ENCODE results near the gene RBM43. TPM values are rescaled to one million over a fixed set of nuclear protein-coding genes. Genes with fewer than 3 reads are reported as not detected.

RBM43 gene
- total RNA-seq, 1 experiment from 2014 or later = 2.5 TPM

DNA sequence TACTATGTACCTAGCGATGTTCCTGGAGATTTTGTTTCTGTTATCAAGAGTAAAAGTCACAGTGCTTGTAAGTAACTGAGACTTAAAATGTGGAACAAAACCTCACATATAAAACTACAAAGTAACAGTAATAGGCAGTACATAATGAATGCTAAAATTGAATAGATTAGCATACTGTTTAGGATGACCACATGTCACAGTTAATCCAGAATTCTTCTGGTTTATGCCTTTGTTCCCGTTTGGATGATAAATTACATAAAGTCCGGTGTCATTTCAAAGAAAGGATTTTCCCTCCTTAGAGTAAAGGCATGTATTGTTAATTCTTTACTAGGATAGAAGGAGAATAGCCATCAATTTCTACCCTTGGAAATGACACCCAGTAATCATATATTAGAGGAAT lies 56.1 kb downstream of the RBM43 start:
- ATAC-seq (no peak), DNase-seq (no peak)
- Histone ChIP-seq H3K27me3 (ENCODE audit: low read length) (no peaks in the 10 kb centered on the region), H3K4me3 (ENCODE audit: low read length) (no peak overlapping the region), H3F3A (ENCODE audit: low read length, unreplicated experiment) (no peaks in the 10 kb centered on the region), H2AFZ (ENCODE audit: low read length) (no peak overlapping the region), H4K20me1 (ENCODE audit: low read length) (no peaks in the 10 kb centered on the region), H3K9ac (ENCODE audit: low read length) (no peak overlapping the region), H3K9me3 (ENCODE audit: low read length) (no peaks in the 10 kb centered on the region), H3K4me1 (ENCODE audit: insufficient read depth, low read length) (no peaks in the 10 kb centered on the region), H3K79me2 (ENCODE audit: low read length) (no peaks in the 10 kb centered on the region), H3K36me3 (ENCODE audit: low read depth, low read length) (no peaks in the 10 kb centered on the region), H3K27ac (ENCODE audit: low read length) (no peak overlapping the region), H3K9me2 (replicated peaks; ENCODE audit: low read length) (no peaks in the 10 kb centered on the region; the same call in 1 of the 2 replicates), H3K4me2 (ENCODE audit: low read length) (no peak overlapping the region)
- ChIA-PET CTCF (no interaction called here), POLR2A (ENCODE audit: unreplicated experiment) (no interaction called here)
- intact Hi-C loops (cut with micrococcal nuclease) = no loop called here
- TF ChIP-seq, protein P1, sequence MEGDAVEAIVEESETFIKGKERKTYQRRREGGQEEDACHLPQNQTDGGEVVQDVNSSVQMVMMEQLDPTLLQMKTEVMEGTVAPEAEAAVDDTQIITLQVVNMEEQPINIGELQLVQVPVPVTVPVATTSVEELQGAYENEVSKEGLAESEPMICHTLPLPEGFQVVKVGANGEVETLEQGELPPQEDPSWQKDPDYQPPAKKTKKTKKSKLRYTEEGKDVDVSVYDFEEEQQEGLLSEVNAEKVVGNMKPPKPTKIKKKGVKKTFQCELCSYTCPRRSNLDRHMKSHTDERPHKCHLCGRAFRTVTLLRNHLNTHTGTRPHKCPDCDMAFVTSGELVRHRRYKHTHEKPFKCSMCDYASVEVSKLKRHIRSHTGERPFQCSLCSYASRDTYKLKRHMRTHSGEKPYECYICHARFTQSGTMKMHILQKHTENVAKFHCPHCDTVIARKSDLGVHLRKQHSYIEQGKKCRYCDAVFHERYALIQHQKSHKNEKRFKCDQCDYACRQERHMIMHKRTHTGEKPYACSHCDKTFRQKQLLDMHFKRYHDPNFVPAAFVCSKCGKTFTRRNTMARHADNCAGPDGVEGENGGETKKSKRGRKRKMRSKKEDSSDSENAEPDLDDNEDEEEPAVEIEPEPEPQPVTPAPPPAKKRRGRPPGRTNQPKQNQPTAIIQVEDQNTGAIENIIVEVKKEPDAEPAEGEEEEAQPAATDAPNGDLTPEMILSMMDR (conservative IDR thresholded peaks at IDR 0.05; ENCODE audit: low read depth, low read length) = no peak
- TF ChIP-seq EZH2phosphoT487 (IDR thresholded peaks at IDR 0.05; ENCODE audit: borderline replicate concordance, low read length) (no peak), EZH2 (IDR thresholded peaks at IDR 0.05; ENCODE audit: low read length, unreplicated experiment) (no peak)
- BruUV-seq (replicated peaks) = no TSS peak

DNA sequence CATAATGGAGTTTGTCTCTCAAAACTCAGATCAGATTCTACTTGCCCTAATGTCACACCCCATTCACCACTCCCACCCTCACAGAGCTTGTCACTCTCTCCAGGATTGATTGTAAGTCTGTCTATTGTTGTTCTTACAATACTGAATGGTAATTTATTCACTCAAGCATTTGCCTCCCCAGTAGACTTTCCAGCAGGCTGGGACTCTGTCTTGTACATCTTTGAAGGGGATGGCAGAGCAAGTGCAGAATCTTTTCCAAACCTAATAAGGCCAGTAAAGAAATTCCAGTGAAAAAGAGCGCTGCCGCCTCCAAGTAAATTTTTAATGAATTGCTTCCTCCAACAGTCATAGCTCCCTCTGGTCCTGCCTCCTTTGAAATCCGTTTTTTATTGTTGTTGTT lies 56.9 kb downstream of the RBM43 start:
- Histone ChIP-seq H3K4me3 (ENCODE audit: low read length) (no peak overlapping the region), H3K4me2 (ENCODE audit: low read length) (no peak overlapping the region), H3K9me2 (replicated peaks; ENCODE audit: low read length) (no peaks in the 10 kb centered on the region; the same call in 1 of the 2 replicates), H4K20me1 (ENCODE audit: low read length) (no peaks in the 10 kb centered on the region), H3K4me1 (ENCODE audit: insufficient read depth, low read length) (no peaks in the 10 kb centered on the region), H3K9ac (ENCODE audit: low read length) (no peak overlapping the region), H3K79me2 (ENCODE audit: low read length) (no peaks in the 10 kb centered on the region), H2AFZ (ENCODE audit: low read length) (no peak overlapping the region), H3K36me3 (ENCODE audit: low read depth, low read length) (no peaks in the 10 kb centered on the region), H3K27me3 (ENCODE audit: low read length) (no peaks in the 10 kb centered on the region), H3F3A (ENCODE audit: low read length, unreplicated experiment) (no peaks in the 10 kb centered on the region), H3K27ac (ENCODE audit: low read length) (no peak overlapping the region), H3K9me3 (ENCODE audit: low read length) (no peaks in the 10 kb centered on the region)
- no peak for TF ChIP-seq EZH2 (IDR thresholded peaks at IDR 0.05; ENCODE audit: low read length, unreplicated experiment)
- TF ChIP-seq, protein P1 (conservative IDR thresholded peaks at IDR 0.05; ENCODE audit: low read depth, low read length) = no peak
- TF ChIP-seq EZH2phosphoT487 (IDR thresholded peaks at IDR 0.05; ENCODE audit: borderline replicate concordance, low read length) = no peak
- ATAC-seq (no peak), DNase-seq (no peak)
- intact Hi-C loops (cut with micrococcal nuclease) = no loop called here
- no TSS peak for BruUV-seq (replicated peaks)
- CTCF ChIA-PET = no interaction called here
- POLR2A ChIA-PET (ENCODE audit: unreplicated experiment) = no interaction called here

DNA sequence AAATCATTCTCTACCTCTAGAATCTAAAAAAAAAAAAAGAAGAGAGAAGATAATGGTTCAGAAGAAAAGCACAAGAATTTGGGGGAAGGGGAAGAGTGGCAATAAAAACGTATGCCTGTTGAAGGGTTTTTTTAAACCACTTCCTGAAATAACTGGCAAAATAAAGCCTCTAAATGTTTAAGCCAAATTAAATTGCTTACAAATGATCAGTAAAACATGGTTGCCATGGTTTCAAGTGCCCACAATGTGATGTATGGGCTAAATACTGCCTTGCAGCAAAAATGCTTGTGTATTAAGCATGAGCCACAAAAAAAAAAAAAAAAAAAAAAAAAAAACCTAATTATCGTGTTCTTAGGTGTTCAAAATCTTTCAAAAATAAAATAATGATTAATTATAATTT lies 60.8 kb downstream of the RBM43 start:
- ATAC-seq (no peak), DNase-seq (no peak)
- no peaks in the 10 kb centered on the region for H4K20me1 ChIP-seq (ENCODE audit: low read length)
- no peaks in the 10 kb centered on the region for H3F3A ChIP-seq (ENCODE audit: low read length, unreplicated experiment)
- TF ChIP-seq EZH2phosphoT487 (IDR thresholded peaks at IDR 0.05; ENCODE audit: borderline replicate concordance, low read length) (no peak), EZH2 (IDR thresholded peaks at IDR 0.05; ENCODE audit: low read length, unreplicated experiment) (no peak)
- TF ChIP-seq, protein P1 (conservative IDR thresholded peaks at IDR 0.05; ENCODE audit: low read depth, low read length) = no peak
- no peak overlapping the region for H3K4me3 ChIP-seq (ENCODE audit: low read length)
- H3K9ac ChIP-seq (ENCODE audit: low read length) = no peak overlapping the region
- no peaks in the 10 kb centered on the region; the same call in 1 of the 2 replicates for H3K9me2 ChIP-seq (replicated peaks; ENCODE audit: low read length)
- no peaks in the 10 kb centered on the region for H3K9me3 ChIP-seq (ENCODE audit: low read length)
- H3K27ac ChIP-seq (ENCODE audit: low read length) = no peak overlapping the region
- H3K4me2 ChIP-seq (ENCODE audit: low read length) = no peak overlapping the region
- POLR2A ChIA-PET (ENCODE audit: unreplicated experiment) = no interaction called here
- H3K36me3 ChIP-seq (ENCODE audit: low read depth, low read length) = no peaks in the 10 kb centered on the region
- intact Hi-C loops (cut with micrococcal nuclease) = no loop called here
- no peak overlapping the region for H2AFZ ChIP-seq (ENCODE audit: low read length)
- H3K4me1 ChIP-seq (ENCODE audit: insufficient read depth, low read length) = 0 out of 2 replicates have a peak, but pooled peaks cover 5% of the 10 kb centered on the region
- CTCF ChIA-PET = no interaction called here
- H3K27me3 ChIP-seq (ENCODE audit: low read length) = no peaks in the 10 kb centered on the region
- no peaks in the 10 kb centered on the region for H3K79me2 ChIP-seq (ENCODE audit: low read length)
- no TSS peak for BruUV-seq (replicated peaks)

Measured in PC-3 (cell line).